Mesenchymal stem cell (in vitro differentiated cells and primary cell): ENCODE measurements around the gene ADAMTS10.

ENCODE experiments used
- DNase-seq: peaks from one replicate; pipeline ENCODE4 v3.0.0-alpha.2; 2013
- H2AFZ ChIP-seq: one replicate; pipeline ENCODE4 v1.6.1; 2013; ENCODE audit warnings: low read depth, mild to moderate bottlenecking, control low read depth, inconsistent platforms, low read length, moderate library complexity
- H2AK5ac ChIP-seq: 2 replicates; pipeline ENCODE4 v1.6.1; 2013; ENCODE audit warnings: low read length, moderate library complexity, mild to moderate bottlenecking, inconsistent platforms; ENCODE audit not compliant: severe bottlenecking
- H2BK120ac ChIP-seq: one replicate; pipeline ENCODE4 v1.6.1; 2013; ENCODE audit warnings: low read depth, mild to moderate bottlenecking, inconsistent platforms, low read length, moderate library complexity
- H2BK12ac ChIP-seq, 2 experiments: one replicate each; pipeline ENCODE4 v1.6.1; 2013; ENCODE audit warnings: inconsistent platforms in 2 of 2, low read length in 2 of 2, mild to moderate bottlenecking in 2 of 2, moderate library complexity in 2 of 2, control low read depth in 1 of 2
- H2BK15ac ChIP-seq: one replicate; pipeline ENCODE4 v1.6.1; 2013; ENCODE audit warnings: mild to moderate bottlenecking, low read depth, inconsistent platforms; ENCODE audit not compliant: poor library complexity, severe bottlenecking
- H2BK5ac ChIP-seq: 2 replicates; pipeline ENCODE4 v1.6.1; 2013; ENCODE audit warnings: low read depth, mild to moderate bottlenecking, low read length, control low read depth, inconsistent platforms; ENCODE audit not compliant: poor library complexity, severe bottlenecking
- H3K14ac ChIP-seq, 2 experiments: one replicate each; pipeline ENCODE4 v1.6.1; 2013; ENCODE audit warnings: inconsistent platforms in 2 of 2, low read length in 2 of 2, control low read depth in 1 of 2, mild to moderate bottlenecking in 1 of 2, moderate library complexity in 1 of 2
- H3K18ac ChIP-seq, 2 experiments: one replicate each; pipeline ENCODE4 v1.6.1; 2013; ENCODE audit warnings: inconsistent platforms in 2 of 2, low read length in 2 of 2, control low read depth in 1 of 2, low read depth in 1 of 2, mild to moderate bottlenecking in 1 of 2
- H3K23ac ChIP-seq, 2 experiments: one replicate each; pipeline ENCODE4 v1.6.1; 2013; ENCODE audit warnings: inconsistent platforms in 2 of 2, low read length in 2 of 2, mild to moderate bottlenecking in 2 of 2, moderate library complexity in 2 of 2, control low read depth in 1 of 2
- H3K27ac ChIP-seq: 2 replicates; pipeline ENCODE4 v1.5.1; 2013; ENCODE audit warnings: mild to moderate bottlenecking, moderate library complexity, low read length, control low read depth, inconsistent platforms; ENCODE audit not compliant: poor library complexity, severe bottlenecking
- H3K27me3 ChIP-seq, 2 experiments: 2 replicates each; pipeline versions ENCODE4 v1.6.1 to v1.7.0; 2013; ENCODE audit warnings: low read length in 2 of 2, mild to moderate bottlenecking in 2 of 2, moderate library complexity in 2 of 2, control low read depth in 1 of 2, inconsistent platforms in 1 of 2; ENCODE audit not compliant: control insufficient read depth in 1 of 2, insufficient read depth in 1 of 2
- H3K36me3 ChIP-seq, 2 experiments: 2 replicates each; pipeline versions ENCODE4 v1.6.1 to v1.7.0; 2013; ENCODE audit warnings: low read length in 2 of 2, control low read depth in 1 of 2, inconsistent platforms in 1 of 2, low read depth in 1 of 2, mild to moderate bottlenecking in 1 of 2; ENCODE audit not compliant: insufficient read depth in 2 of 2, control insufficient read depth in 1 of 2
- H3K4ac ChIP-seq, 2 experiments: one replicate each; pipeline ENCODE4 v1.6.1; 2013; ENCODE audit warnings: inconsistent platforms in 2 of 2, low read length in 2 of 2, mild to moderate bottlenecking in 2 of 2, moderate library complexity in 2 of 2, control low read depth in 1 of 2, low read depth in 1 of 2
- H3K4me1 ChIP-seq: 2 replicates; pipeline ENCODE4 v1.6.1; 2013; ENCODE audit warnings: low read depth, low read length, control low read depth; ENCODE audit not compliant: control insufficient read depth, insufficient read depth
- H3K4me2 ChIP-seq: 2 replicates; pipeline ENCODE4 v1.6.1; 2013; ENCODE audit warnings: low read length, mild to moderate bottlenecking, inconsistent platforms; ENCODE audit not compliant: poor library complexity, severe bottlenecking
- H3K4me3 ChIP-seq, 2 experiments: 2 replicates each; pipeline versions ENCODE4 v1.5.1 to v1.7.0; 2013; ENCODE audit warnings: low read length in 2 of 2, mild to moderate bottlenecking in 2 of 2, control low read depth in 1 of 2, low read depth in 1 of 2; ENCODE audit not compliant: insufficient read depth in 1 of 2
- H3K79me1 ChIP-seq: replicated peaks from 2 replicates; pipeline ENCODE4 v1.6.1; 2013; ENCODE audit warnings: mild to moderate bottlenecking, control low read depth, low read length, inconsistent platforms; ENCODE audit not compliant: poor library complexity, severe bottlenecking
- H3K9ac ChIP-seq: 2 replicates; pipeline ENCODE4 v1.7.0; 2013; ENCODE audit warnings: mild to moderate bottlenecking, low read length, moderate library complexity
- H3K9me3 ChIP-seq: 2 replicates; pipeline ENCODE4 v1.7.0; 2013; ENCODE audit warnings: mild to moderate bottlenecking, low read length; ENCODE audit not compliant: control insufficient read depth
- H4K8ac ChIP-seq: one replicate; pipeline ENCODE4 v1.6.1; 2013; ENCODE audit warnings: inconsistent platforms, mild to moderate bottlenecking, low read length, moderate library complexity
- H4K91ac ChIP-seq: one replicate; pipeline ENCODE4 v1.6.1; 2013; ENCODE audit warnings: mild to moderate bottlenecking, low read length, inconsistent platforms
- WGBS: methylation state at CpG from one replicate; pipeline ENCODE4 v1.1.7; 2013; ENCODE audit warnings: mixed read lengths; 5-methylcytosine and 5-hydroxymethylcytosine counted together

The ADAMTS10 gene

DNA sequence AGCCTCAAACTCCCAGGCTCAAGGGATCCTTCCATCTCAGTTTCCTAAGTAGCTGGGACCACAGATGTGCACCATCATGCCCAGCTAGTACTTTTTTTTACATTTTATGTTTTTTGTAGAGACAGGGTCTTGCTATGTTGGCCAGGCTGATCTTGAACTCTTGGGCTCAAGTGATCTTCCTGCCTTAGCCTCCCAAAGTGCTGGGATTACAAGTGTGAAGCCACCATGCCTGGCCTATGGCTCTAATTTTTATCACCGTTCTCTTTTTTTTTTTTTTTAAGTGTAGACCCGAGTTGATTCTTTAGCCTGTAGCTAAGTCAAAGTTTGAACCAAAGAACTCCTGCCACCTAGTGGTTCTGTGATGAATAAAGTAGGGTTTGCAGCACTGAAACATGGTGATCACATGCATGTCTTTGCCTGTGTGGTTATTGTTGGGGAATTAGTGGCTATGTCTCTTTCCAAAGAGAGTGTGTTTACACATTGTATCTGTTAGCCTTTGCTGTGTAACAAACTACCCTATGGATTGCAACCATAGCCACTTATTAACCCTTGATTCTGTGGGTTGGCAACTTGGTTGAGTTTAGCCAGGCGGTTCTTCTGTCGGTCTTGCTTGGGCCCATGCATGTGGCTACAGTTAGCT lies 31.5 kb upstream of the ADAMTS10 start:
- Histone ChIP-seq H2BK15ac (no peak overlapping the region), H4K91ac (no peak overlapping the region), H2AFZ (no peak overlapping the region), H3K36me3 (no peaks in the 10 kb centered on the region), H3K23ac (peak overlapping the region in 1 of 2 experiments; percentile 36), H2AK5ac (no peak overlapping the region), H3K9ac (no peak overlapping the region), H3K4ac (no peak overlapping the region), H4K8ac (no peak overlapping the region), H2BK120ac (no peak overlapping the region), H2BK5ac (no peak overlapping the region), H3K9me3 (peaks cover 5% of the 10 kb centered on the region), H3K4me2 (no peak overlapping the region), H3K18ac (no peak overlapping the region), H2BK12ac (no peak overlapping the region), H3K4me3 (no peak overlapping the region), H3K14ac (no peak overlapping the region), H3K4me1 (peaks cover 15% of the 10 kb centered on the region), H3K27me3 (peaks cover 11 to 34% of the 10 kb centered on the region in 2 experiments), H3K79me1 (no peaks in the 10 kb centered on the region), H3K27ac (no peak overlapping the region)
- DNase-seq, result peak; percentile 66
- 78% methylated on average over 4 of the region's 4 CpGs for WGBS

DNA sequence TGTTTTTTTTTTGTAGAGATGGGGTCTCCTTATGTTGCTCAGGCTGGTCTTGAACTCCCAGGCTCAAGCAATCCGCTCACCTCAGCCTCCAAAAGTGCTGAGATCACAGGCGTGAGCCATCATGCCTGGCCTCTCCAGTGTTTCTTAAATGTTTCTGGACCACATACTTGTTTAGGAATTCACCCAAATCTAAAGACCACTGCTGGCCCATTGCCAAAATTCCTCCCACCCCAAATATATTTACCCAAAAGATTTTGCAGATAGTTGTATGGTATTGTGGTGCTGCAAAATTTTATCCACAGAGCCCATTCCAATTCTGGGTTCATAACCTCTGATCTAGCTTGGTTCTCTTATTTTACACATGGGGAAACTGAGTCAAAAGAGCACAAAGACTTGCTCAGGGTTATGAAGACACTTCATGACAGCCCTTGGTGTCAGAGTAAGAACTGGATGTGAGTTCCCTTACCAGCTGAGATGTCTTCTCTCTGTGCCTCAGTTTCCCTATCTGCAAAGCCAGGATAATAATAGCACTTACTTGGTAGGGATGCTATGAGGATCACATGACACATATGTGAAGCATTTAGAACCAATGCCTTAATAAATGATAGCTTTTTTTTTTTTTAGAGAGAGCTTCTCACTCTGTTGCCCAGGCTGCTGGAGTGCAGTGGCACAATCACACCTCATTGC lies 30.8 kb upstream of the ADAMTS10 start:
- H3K9me3 ChIP-seq, result peaks cover 5% of the 10 kb centered on the region
- H3K79me1 ChIP-seq, result no peaks in the 10 kb centered on the region
- no peak overlapping the region for H2BK12ac ChIP-seq
- H2BK5ac ChIP-seq, result no peak overlapping the region
- no peak overlapping the region for H4K91ac ChIP-seq
- no peak overlapping the region for H2BK120ac ChIP-seq
- H3K23ac ChIP-seq, result no peak overlapping the region
- H3K14ac ChIP-seq, result no peak overlapping the region
- H3K36me3 ChIP-seq, result no peaks in the 10 kb centered on the region
- H3K18ac ChIP-seq, result no peak overlapping the region
- no peak overlapping the region for H3K4me2 ChIP-seq
- H3K4me3 ChIP-seq, result no peak overlapping the region
- no peak overlapping the region for H2AK5ac ChIP-seq
- no peak overlapping the region for H3K4ac ChIP-seq
- 83% methylated on average over 2 of the region's 2 CpGs for WGBS
- H4K8ac ChIP-seq, result no peak overlapping the region
- H3K9ac ChIP-seq, result no peak overlapping the region
- no peak for DNase-seq
- H3K27me3 ChIP-seq, result peaks cover 7 to 27% of the 10 kb centered on the region in 2 experiments
- H2AFZ ChIP-seq, result no peak overlapping the region
- H3K4me1 ChIP-seq, result peaks cover 15% of the 10 kb centered on the region
- H3K27ac ChIP-seq, result no peak overlapping the region
- no peak overlapping the region for H2BK15ac ChIP-seq

DNA sequence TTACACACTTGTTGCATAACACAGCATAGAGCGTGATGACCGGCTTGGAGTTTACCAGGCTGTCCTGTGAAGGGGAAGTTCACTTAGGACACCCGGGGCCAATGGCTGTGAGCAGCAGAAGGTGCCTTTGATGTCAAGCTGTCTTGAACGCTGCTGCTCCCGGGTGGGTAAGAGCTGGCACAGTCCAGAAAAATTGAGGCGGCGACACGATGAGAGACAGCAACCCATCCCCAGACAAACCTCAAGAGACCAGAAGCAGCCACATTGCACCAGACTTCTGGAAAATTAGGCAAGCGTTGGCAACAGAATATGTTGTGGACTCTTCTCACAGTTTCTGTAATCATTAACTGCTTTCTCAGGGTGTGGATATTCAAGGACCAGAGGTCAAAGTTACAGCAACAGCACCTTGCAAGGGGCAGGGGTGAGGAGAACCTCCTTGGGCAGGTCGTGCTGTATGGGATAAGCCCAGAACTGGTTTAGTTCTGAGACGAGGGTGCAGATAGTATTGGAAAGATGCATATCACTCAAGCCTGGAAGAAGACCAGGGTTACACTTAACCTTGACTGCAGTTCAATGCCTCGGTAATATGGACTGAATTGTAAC lies 30.0 kb upstream of the ADAMTS10 start:
- no peaks in the 10 kb centered on the region for H3K36me3 ChIP-seq
- H3K4me1 ChIP-seq, result peaks cover 15% of the 10 kb centered on the region
- 81% methylated on average over 11 of the region's 12 CpGs for WGBS
- H3K9ac ChIP-seq, result no peak overlapping the region
- no peak overlapping the region for H2AFZ ChIP-seq
- no peak overlapping the region for H4K8ac ChIP-seq
- H3K4ac ChIP-seq, result no peak overlapping the region
- no peak overlapping the region for H3K4me3 ChIP-seq
- DNase-seq, result no peak
- H4K91ac ChIP-seq, result no peak overlapping the region
- no peak overlapping the region for H3K18ac ChIP-seq
- H3K79me1 ChIP-seq, result no peaks in the 10 kb centered on the region
- H3K27me3 ChIP-seq, result peaks cover 4 to 21% of the 10 kb centered on the region in 2 experiments
- H3K27ac ChIP-seq, result no peak overlapping the region
- no peak overlapping the region for H2BK120ac ChIP-seq
- H2BK5ac ChIP-seq, result no peak overlapping the region
- no peak overlapping the region for H3K14ac ChIP-seq
- no peak overlapping the region for H3K4me2 ChIP-seq
- H2BK12ac ChIP-seq, result no peak overlapping the region
- no peak overlapping the region for H2AK5ac ChIP-seq
- no peak overlapping the region for H2BK15ac ChIP-seq
- no peak overlapping the region for H3K23ac ChIP-seq
- peaks cover 5% of the 10 kb centered on the region for H3K9me3 ChIP-seq

DNA sequence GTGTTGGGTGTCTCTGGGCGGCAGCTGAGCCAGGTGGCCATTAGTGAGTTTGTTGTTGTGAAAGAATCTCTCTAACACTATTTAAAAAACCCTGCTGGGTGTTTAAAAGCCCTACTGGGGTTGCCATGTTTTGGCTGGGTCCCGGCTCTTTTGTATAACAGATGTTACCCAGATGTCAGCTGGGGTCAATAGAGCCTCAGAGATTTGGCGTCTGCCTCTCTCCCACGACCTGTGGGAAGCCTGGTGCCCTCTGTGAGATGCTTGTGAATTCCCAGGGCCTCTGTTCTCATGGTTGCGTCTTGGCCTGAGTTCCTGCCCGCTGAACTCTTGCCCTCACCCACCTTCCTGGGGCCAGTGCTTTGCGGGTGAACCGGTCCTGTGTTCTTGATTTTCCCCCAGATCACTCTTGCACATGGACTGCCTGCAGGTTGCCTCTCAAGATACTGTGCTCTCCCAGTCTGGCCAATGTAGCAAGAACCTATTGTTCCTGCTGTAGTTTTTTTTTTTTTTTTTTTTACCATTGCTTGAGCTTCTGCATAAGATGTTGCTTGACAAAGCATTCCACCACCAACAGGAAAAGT lies 29.4 kb upstream of the ADAMTS10 start:
- Histone ChIP-seq H3K79me1 (no peaks in the 10 kb centered on the region), H2BK120ac (no peak overlapping the region), H3K36me3 (no peaks in the 10 kb centered on the region), H2BK15ac (no peak overlapping the region), H2AFZ (no peak overlapping the region), H2AK5ac (no peak overlapping the region), H3K27me3 (peaks cover 4 to 20% of the 10 kb centered on the region in 2 experiments), H3K4me3 (peak overlapping the region in 1 of 2 experiments; percentile 26), H3K18ac (no peak overlapping the region), H4K91ac (no peak overlapping the region), H3K23ac (no peak overlapping the region), H2BK12ac (no peak overlapping the region), H3K4ac (no peak overlapping the region), H4K8ac (no peak overlapping the region), H3K9me3 (peaks cover 5% of the 10 kb centered on the region), H3K4me1 (peaks cover 15% of the 10 kb centered on the region), H2BK5ac (peak overlapping the region; percentile 36), H3K4me2 (no peak overlapping the region), H3K9ac (no peak overlapping the region), H3K14ac (no peak overlapping the region), H3K27ac (no peak overlapping the region)
- no peak for DNase-seq
- 49% methylated on average over 7 of the region's 8 CpGs for WGBS
